LNCaP clone FGC (cell line): ENCODE data around the gene WDR93.

Experiments
- DNase-seq: peaks from one replicate; pipeline ENCODE4 v3.0.0-alpha.2; 2011; ENCODE audit warnings: low read depth
- H3K4me3 ChIP-seq: 2 replicates; pipeline ENCODE4 v1.5.1; 2011; ENCODE audit warnings: mild to moderate bottlenecking, low read depth, low read length, control low read depth
- CTCF ChIP-seq: IDR thresholded peaks from 2 replicates; pipeline ENCODE4 v1.5.1; 2012; ENCODE audit warnings: mild to moderate bottlenecking; ENCODE audit not compliant: control insufficient read depth, insufficient read depth; ENCODE audit errors: extremely low read depth

The WDR93 gene

DNA sequence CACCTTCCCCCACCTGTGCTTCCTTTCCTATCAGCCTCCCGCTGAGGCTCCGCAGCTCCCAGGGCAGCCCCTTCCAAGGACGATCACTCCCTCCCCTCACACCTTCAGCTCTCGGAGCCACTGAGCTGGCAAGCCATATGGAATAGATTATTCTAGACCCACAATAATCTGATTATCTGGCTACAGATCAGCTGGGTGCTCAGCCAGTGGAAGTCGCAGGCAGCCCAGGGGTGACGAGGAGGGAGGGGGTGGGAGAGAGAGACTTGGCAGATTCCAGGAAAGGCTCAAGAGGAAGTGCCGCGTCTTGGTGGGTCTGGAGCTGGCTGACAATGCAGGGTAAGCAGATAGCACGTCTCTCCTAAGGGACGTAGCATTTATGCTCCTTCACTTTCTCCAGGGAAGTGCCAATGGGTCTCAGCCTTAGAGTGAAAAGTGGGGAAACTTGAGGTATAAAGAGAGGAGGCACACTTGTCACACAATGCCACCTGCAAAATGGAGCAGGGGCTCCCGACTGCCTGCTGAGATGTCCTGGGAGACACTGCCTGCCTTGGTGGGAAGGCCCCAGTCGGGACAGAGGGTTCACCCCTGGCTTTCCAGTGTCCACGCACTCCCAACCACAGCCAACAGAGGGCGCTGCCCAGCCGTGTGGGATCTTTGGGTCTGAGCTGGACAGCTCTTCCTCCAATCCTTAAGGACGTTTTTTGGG is 69.8 kb downstream of the WDR93 start:
- peak; percentile 98 for TF ChIP-seq CTCF
- H3K4me3 ChIP-seq = no peak overlapping the region
- DNase-seq = no peak

DNA sequence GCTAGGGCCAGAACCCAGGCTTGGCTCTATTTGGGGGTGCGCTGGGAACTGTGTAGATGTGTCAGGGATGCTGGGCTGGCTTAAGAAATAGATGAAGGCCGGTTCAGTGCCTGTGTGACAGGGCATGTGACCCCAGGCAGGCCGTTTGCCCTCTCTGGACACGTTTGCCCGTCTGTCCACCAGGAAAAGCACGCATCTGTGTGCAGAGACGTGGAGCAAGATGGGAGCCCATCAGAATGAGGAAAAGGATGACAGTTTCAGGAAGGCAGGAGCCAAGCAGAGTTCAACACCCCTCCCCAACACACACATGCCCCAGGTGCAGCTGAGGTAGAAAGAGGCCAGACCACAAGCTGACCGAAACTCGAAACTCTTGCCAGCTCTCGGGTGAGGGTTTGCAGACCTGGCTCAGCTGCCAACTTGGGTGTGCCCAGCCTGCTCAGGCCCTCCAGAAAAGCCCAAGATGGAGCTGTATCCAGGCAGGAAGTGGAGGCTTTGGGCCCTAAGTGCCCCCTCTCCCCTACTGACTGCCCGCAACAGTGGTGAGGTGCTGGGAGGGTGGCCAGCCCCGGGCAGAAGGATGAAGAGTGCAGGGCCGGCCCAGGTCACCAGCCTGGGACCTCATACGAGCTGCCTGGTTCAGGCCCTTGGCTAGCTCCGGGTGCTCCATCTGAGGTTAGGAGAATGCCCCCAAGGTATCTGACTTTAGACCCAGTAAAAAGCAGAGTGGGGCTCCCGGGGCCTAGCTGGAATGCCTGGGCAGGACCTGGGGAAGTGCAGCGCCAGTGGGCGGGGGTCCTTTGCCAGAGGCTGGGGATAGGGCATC is 70.6 kb downstream of the WDR93 start:
- DNase-seq = no peak
- TF ChIP-seq CTCF = no peak
- no peak overlapping the region for H3K4me3 ChIP-seq

- no peak for DNase-seq
- no peak overlapping the region for H3K4me3 ChIP-seq
- TF ChIP-seq CTCF = no peak
Observed at GRCh38 chr15:89761929-89762328, 71.3 kb downstream of the WDR93 start.

- H3K4me3 ChIP-seq = no peak overlapping the region
- no peak for DNase-seq
- no peak for TF ChIP-seq CTCF
Observed at GRCh38 chr15:89765694-89766093, 75.1 kb downstream of the WDR93 start.

DNA sequence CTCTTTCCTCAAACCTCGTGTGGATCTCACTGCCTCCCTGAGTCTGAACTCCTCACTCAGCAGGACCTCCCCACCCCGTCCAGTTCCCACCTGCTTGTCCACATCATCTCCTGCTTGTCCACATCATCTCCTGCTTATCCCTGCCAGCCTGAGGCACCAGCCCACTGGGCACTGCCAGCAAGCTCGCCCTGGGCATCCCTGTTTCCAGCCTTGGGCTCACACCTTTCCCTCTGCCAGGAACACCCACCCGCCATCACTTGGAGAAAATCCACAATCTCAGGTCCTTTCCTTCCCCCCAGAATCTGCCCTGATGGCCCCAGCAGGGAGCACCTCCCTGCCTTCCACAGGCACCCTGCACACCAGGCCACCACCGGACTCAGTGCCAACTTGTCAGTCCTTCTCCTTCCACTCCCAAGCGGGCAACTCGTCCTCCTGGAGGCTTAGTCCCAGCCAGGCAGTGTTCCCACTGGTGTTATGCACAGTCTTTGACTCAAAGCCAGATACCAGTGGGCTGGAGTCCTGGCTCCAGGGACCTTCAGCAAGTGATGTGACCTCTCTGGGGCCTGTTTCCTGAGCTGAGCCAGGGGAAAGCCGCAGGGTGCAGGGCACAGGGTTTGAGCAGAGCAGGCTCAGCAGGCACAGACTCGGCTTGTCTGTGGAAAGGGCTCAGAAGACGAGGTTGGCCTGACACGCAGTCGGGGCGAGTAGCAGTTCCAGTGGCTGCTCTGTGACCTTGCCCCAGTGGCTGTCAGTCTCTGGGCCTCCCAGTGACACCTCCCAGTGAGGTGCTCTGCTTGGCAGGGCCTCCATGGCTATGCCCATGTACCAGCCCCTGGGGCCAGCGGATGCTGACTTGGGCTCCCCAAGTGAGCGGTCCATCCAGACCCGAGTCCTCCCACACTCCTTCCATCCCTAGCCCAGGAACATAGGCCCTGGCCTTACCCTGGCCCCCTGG is 76.0 kb downstream of the WDR93 start:
- no peak for DNase-seq
- no peak for TF ChIP-seq CTCF
- no peak overlapping the region for H3K4me3 ChIP-seq

GRCh38 chr15:89767411-89767915 is 76.9 kb downstream of the WDR93 start:
- H3K4me3 ChIP-seq = no peak overlapping the region
- no peak for TF ChIP-seq CTCF
- DNase-seq = no peak
